ENCODE data around the gene SDR42E1.

- TF ChIP-seq, protein P1, sequence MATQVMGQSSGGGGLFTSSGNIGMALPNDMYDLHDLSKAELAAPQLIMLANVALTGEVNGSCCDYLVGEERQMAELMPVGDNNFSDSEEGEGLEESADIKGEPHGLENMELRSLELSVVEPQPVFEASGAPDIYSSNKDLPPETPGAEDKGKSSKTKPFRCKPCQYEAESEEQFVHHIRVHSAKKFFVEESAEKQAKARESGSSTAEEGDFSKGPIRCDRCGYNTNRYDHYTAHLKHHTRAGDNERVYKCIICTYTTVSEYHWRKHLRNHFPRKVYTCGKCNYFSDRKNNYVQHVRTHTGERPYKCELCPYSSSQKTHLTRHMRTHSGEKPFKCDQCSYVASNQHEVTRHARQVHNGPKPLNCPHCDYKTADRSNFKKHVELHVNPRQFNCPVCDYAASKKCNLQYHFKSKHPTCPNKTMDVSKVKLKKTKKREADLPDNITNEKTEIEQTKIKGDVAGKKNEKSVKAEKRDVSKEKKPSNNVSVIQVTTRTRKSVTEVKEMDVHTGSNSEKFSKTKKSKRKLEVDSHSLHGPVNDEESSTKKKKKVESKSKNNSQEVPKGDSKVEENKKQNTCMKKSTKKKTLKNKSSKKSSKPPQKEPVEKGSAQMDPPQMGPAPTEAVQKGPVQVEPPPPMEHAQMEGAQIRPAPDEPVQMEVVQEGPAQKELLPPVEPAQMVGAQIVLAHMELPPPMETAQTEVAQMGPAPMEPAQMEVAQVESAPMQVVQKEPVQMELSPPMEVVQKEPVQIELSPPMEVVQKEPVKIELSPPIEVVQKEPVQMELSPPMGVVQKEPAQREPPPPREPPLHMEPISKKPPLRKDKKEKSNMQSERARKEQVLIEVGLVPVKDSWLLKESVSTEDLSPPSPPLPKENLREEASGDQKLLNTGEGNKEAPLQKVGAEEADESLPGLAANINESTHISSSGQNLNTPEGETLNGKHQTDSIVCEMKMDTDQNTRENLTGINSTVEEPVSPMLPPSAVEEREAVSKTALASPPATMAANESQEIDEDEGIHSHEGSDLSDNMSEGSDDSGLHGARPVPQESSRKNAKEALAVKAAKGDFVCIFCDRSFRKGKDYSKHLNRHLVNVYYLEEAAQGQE (IDR thresholded peaks at IDR 0.05; ENCODE audit: insufficient replicate concordance, low read depth), result no peak
- TF ChIP-seq POLR2AphosphoS5 (IDR thresholded peaks at IDR 0.05; ENCODE audit: low read depth), result no peak
- TF ChIP-seq, protein P2, sequence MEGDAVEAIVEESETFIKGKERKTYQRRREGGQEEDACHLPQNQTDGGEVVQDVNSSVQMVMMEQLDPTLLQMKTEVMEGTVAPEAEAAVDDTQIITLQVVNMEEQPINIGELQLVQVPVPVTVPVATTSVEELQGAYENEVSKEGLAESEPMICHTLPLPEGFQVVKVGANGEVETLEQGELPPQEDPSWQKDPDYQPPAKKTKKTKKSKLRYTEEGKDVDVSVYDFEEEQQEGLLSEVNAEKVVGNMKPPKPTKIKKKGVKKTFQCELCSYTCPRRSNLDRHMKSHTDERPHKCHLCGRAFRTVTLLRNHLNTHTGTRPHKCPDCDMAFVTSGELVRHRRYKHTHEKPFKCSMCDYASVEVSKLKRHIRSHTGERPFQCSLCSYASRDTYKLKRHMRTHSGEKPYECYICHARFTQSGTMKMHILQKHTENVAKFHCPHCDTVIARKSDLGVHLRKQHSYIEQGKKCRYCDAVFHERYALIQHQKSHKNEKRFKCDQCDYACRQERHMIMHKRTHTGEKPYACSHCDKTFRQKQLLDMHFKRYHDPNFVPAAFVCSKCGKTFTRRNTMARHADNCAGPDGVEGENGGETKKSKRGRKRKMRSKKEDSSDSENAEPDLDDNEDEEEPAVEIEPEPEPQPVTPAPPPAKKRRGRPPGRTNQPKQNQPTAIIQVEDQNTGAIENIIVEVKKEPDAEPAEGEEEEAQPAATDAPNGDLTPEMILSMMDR (IDR thresholded peaks at IDR 0.05; ENCODE audit: insufficient read depth, low read length), result no peak
- TF ChIP-seq GABPA (IDR thresholded peaks at IDR 0.05; ENCODE audit: low read depth), result no peak
- no peak for TF ChIP-seq SPI1 (IDR thresholded peaks at IDR 0.05; ENCODE audit: borderline replicate concordance, low read depth)
Observed at GRCh38 chr16:82050909-82051357, 39.7 kb upstream of the SDR42E1 start.
